HG02571 (cell line): Measurements from ENCODE around the gene ABLIM2.

Source experiments
- ATAC-seq: cut with Tn5 transposase; IDR thresholded peaks from one replicate; pipeline ENCODE4 v1.9.1; 2021; ENCODE audit warnings: mild to moderate bottlenecking, moderate library complexity; ENCODE audit not compliant: unreplicated experiment

The ABLIM2 gene

GRCh38 chr4:8158710-8159536 lies at the start of gene ABLIM2:
Gene ABLIM2, minus strand, starts transcription at chr4:8158813. Its CDS starts 124 bp downstream, at chr4:8158689.
- ATAC-seq, result peak; percentile 95

GRCh38 chr4:8207314-8207713 lies 48.7 kb upstream of the ABLIM2 start:
- ATAC-seq, result no peak

GRCh38 chr4:8205749-8206611 lies 47.4 kb upstream of the ABLIM2 start:
- ATAC-seq, result no peak

- ATAC-seq, result no peak
Observed at GRCh38 chr4:8205241-8205707, 46.7 kb upstream of the ABLIM2 start.

GRCh38 chr4:8204576-8205227 lies 46.1 kb upstream of the ABLIM2 start:
- ATAC-seq, result no peak

GRCh38 chr4:8203817-8204216 lies 45.2 kb upstream of the ABLIM2 start:
- ATAC-seq, result no peak

GRCh38 chr4:8203052-8203401 lies 44.4 kb upstream of the ABLIM2 start:
- ATAC-seq, result no peak

GRCh38 chr4:8202108-8203051 lies 43.8 kb upstream of the ABLIM2 start:
- ATAC-seq, result no peak

GRCh38 chr4:8201321-8201781 lies 42.7 kb upstream of the ABLIM2 start:
- peak; percentile 35 for ATAC-seq

GRCh38 chr4:8200302-8200975 lies 41.8 kb upstream of the ABLIM2 start:
- ATAC-seq, result no peak

- ATAC-seq, result no peak
Observed at GRCh38 chr4:8199594-8200301, 41.1 kb upstream of the ABLIM2 start.

GRCh38 chr4:8198906-8199593 lies 40.4 kb upstream of the ABLIM2 start, which contains the start of gene SH3TC1:
Gene SH3TC1, plus strand, starts transcription at chr4:8199290. Its CDS starts 5,905 bp downstream, at chr4:8205195.
- ATAC-seq, result peak; percentile 75

GRCh38 chr4:8198206-8198905 lies 39.7 kb upstream of the ABLIM2 start:
- ATAC-seq, result no peak

GRCh38 chr4:8197521-8197920 lies 38.9 kb upstream of the ABLIM2 start:
- ATAC-seq, result no peak

GRCh38 chr4:8195841-8196458 lies 37.3 kb upstream of the ABLIM2 start:
- ATAC-seq, result no peak

GRCh38 chr4:8195431-8195830 lies 36.8 kb upstream of the ABLIM2 start:
- no peak for ATAC-seq
